Stimulated activated CD4-positive, alpha-beta T cell treated with anti-CD3 and anti-CD28 coated beads, Interleukin-2, amount 100 ng/mL, for 24 hours (primary cell): ENCODE measurements around the gene ESPL1.
A peak's percentile ranks its signal among the peaks of the same experiment; 100 is the strongest.
"Not testable (repeated sequence)": the region's sequence is repeated elsewhere in the genome, so short reads cannot be mapped to it uniquely, and the experiment has no call there.

Experiments used
- DNase-seq, 2 donors: peaks; one replicate each; pipeline ENCODE4 v3.0.0-alpha.2; 2020

The ESPL1 gene

DNA sequence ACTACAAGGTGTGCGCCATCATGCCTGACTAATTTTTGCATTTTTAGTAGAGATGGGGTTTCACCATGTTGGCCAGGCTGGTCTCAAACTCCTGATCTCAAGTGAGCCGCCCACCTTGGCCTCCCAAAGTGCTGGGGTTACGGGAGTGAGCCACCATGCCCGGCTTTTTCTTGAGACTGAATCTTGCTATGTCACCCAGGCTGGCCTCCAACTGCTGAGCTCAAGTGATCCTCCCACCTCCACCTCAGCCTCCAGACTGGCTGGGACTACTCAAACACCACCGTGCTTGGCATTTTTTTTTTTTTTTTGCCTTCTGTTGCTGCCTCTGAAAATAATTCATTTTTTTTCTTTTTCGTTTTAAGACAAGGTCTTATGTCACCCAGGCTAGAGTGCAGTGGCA is 8.2 kb upstream of the ESPL1 start:
- DNase-seq = no peak

- DNase-seq = no peak
These were observed 2.3 kb upstream of the ESPL1 start for GRCh38 chr12:53265783-53266182.

DNA sequence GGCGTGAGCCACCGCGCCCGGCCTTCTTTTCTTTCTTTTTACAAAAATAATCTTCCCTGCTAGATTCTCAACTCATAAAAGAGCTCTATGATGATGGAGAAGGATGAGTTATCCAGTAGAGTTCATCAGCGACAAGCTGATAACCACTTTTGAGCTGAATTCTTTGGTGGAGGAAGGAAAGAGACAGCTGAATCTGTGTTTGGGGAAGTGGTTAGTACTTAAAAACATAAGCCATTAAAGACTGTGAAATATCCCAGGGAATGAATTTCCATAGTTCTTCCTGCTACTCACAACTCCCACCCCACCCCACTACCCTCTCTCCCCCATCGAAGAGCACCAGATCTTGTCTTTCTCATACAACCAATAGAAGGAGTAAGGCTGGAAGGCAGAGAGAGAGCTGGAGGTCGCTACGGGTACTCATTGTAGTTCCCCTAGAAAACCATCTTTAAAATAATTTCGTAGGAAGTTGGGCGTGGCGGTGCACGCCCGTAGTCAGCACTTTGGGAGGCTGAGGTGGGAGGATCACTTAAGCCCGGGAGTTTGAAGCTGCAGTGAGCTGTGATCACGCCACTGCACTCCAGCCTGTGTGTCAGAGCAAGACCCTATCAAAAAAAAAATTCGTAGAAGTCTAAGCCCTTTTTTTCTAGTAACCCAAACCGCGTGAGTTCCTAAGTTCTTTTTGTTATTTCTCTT is 647 bp upstream of the ESPL1 start:
- DNase-seq = peak; percentile 41 to 57

- DNase-seq = no peak
These were observed 797 bp downstream of the ESPL1 start for GRCh38 chr12:53268630-53269562.

- no peak for DNase-seq
These were observed 6.3 kb downstream of the ESPL1 start for GRCh38 chr12:53274445-53274844.

GRCh38 chr12:53276511-53276910 is 8.4 kb downstream of the ESPL1 start:
- DNase-seq = no peak

DNA sequence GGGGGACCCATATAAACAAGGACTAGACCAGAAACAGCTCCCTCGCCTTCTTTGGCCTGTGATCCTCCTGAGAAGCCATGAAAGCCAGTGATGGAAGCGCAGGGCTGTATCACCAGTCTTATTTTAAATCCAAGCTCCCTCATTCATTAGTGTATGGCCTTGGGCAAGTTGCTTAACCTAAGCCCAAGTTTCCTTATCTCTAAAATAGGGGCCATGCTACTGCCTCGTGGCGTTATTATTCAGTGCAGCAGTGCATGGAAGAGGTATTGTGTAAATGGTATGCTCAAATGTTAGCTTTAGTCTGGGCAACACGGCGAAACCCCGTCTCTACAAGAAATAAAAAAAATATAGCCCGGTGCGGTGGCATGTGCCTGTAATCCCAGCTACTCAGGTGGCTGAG is 9.9 kb downstream of the ESPL1 start:
- no peak for DNase-seq

DNA sequence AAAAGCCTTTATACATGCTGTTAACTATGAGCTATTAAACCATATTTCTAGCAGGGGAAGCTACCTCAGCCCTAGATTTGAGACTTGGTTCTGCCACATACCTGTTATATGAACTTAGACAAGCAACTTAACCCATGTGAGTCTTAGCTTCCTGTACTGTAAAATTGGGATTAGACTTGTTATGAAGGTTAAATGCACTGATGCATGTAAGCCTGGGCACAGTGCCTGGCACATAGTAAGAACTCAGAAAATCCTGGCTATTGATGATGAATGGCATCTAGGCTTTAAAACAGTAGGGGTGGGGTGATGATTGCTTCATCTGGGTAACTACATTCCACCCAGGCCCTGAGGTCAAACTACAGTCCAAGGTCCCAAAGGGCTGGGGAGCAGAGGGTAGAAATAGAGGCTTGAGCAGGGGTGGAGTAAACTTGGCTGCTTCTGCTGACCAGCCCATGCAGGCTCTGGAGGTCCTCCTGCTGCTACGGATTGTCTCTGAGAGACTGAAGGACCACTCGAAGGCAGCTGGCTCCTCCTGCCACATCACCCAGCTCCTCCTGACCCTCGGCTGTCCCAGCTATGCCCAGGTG is 11.3 kb downstream of the ESPL1 start:
- no peak for DNase-seq

- no peak for DNase-seq
These were observed 11.9 kb downstream of the ESPL1 start for GRCh38 chr12:53279888-53280498.

DNA sequence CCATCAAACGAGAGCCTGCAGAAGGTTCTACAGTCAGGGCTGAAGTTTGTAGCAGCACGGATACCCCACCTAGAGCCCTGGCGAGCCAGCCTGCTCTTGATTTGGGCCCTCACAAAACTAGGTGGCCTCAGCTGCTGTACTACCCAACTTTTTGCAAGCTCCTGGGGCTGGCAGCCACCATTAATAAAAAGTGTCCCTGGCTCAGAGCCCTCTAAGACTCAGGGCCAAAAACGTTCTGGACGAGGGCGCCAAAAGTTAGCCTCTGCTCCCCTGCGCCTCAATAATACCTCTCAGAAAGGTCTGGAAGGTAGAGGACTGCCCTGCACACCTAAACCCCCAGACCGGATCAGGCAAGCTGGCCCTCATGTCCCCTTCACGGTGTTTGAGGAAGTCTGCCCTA is 18.3 kb downstream of the ESPL1 start:
- no peak for DNase-seq

GRCh38 chr12:53287741-53288216 is 19.7 kb downstream of the ESPL1 start:
- DNase-seq = peak; percentile 67 to 78

- DNase-seq = no peak
These were observed 20.2 kb downstream of the ESPL1 start for GRCh38 chr12:53288322-53288721.

- no peak for DNase-seq
These were observed 21.8 kb downstream of the ESPL1 start for GRCh38 chr12:53289891-53290290.

DNA sequence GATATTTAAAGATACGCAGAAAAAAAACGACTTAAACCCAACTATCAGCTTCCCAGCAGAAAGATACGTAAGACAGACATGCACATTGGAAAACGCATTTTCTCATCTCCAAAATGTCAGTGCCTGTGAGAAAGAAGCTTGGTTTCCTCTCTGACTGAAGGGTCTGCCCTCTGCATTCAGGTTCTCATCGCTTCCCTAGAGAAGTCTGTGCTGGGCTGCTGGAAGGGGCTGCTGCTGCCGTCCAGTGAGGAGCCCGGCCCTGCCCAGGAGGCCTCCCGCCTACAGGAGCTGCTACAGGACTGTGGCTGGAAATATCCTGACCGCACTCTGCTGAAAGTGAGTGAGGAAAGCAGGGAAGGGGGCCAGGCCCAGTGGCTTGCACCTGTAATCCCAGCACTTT is 22.6 kb downstream of the ESPL1 start:
- DNase-seq = peak in 1 of 2 donors; percentile 21

DNA sequence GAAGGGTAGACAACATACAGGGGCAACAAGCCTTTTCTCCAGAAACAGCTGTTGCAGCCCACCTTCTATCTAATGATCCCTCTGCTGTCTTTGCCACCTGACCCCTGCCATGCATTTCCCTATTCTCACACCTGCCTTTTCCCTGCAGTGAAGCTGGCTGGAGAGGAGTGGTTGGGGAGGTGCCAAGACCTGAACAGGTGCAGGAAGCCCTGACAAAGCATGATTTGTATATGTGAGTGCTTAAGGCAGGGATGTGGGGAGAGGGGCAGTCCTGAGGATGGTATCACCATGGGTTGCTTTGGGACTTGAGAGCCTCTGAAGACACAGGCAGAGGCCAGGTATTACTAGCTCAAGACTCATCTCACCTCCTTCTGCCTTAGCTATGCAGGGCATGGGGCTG is 24.3 kb downstream of the ESPL1 start:
- DNase-seq = no peak

GRCh38 chr12:53295070-53295890 is 27.2 kb downstream of the ESPL1 start, which contains the start of gene PFDN5:
Gene PFDN5 (plus strand): TSS chr12:53295542. CDS start chr12:53295568, 26 bp downstream.
- peak; percentile 85 to 86 for DNase-seq

GRCh38 chr12:53295891-53296219 is 27.8 kb downstream of the ESPL1 start:
- DNase-seq = no peak

DNA sequence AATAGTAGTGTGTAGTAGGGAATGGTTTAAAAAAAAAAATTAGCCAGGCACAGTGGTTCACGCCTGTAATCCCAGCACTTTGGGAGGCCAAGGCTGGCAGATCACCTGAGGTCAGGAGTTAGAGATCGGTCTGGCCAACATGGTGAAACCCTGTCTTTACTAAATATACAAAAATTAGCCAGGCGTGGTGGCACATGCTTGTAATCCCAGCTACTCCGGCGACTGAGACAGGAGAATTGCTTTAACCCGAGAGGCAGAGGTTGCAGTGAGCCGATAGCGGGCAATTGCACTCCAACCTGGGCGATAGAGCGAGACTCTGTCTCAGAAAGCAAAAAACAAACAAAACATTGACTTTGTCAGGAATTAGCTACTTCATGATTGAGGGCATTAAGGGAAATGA is 29.0 kb downstream of the ESPL1 start:
- not testable (repeated sequence) for DNase-seq

DNA sequence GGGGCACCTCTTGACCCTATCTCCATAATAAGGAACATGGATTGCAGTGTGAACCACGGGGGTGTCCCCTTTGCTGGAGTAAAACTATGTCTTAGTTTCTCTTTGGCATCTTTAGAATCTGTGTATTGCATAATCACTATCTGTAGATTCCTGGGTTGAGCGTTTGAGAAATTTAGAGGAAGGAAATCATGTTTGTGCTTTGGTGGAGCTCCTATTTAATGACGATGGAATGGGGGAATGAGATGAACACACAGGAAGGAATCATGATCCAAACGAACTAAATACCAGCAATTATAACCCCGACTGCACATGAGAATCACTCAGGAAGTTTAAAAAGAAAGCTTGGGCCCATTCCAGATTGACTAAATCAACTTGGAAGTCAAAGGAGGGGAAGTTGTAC is 30.1 kb downstream of the ESPL1 start:
- no peak for DNase-seq

DNA sequence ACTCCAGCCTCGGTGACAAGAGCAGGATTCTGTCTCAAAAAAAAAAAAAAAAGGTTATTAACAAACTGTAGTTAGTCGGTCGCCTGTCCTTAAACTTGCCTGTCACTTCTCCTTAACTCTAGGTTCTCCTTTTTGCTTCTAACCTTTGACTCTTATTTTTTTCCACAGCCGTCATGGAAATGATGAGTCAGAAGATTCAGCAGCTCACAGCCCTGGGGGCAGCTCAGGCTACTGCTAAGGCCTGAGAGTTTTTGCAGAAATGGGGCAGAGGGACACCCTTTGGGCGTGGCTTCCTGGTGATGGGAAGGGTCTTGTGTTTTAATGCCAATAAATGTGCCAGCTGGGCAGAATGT is 31.0 kb downstream of the ESPL1 start:
- DNase-seq = peak; percentile 39 to 47

DNA sequence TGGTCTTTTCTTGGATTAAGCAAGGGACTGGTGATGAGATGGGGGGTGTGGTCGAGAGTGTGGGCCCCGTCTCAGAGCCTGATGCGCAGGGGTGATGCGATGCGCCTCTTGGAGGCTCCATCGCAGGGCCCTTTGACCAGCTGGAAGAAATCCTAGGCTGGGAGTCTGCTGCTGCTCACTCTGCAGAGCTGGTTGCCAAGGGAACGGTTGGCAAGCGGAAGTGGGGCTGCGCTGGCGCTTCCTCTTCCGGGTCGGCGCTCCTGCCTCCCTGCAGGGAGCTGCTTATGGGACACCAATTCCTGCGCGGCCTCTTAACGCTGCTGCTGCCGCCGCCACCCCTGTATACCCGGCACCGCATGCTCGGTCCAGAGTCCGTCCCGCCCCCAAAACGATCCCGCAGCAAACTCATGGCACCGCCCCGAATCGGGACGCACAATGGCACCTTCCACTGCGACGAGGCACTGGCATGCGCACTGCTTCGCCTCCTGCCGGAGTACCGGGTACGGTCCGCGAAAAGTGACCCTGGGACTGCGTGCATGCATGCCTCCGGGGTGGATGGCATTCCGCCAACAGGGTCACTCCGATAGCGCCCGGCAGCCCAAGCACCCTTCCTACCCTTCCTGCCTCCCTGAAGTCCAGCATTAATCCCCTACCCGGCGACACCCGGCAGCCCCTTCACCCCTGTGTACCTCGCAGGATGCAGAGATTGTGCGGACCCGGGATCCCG is 31.5 kb downstream of the ESPL1 start, which contains the start of gene MYG1:
Gene MYG1, plus strand, starts transcription at position 242 of the 727 bp plus-strand sequence. Its CDS starts 43 bp downstream, at position 285.
- DNase-seq = peak; percentile 84 to 87
